ENCODE data around the gene KLHL14.

DNA sequence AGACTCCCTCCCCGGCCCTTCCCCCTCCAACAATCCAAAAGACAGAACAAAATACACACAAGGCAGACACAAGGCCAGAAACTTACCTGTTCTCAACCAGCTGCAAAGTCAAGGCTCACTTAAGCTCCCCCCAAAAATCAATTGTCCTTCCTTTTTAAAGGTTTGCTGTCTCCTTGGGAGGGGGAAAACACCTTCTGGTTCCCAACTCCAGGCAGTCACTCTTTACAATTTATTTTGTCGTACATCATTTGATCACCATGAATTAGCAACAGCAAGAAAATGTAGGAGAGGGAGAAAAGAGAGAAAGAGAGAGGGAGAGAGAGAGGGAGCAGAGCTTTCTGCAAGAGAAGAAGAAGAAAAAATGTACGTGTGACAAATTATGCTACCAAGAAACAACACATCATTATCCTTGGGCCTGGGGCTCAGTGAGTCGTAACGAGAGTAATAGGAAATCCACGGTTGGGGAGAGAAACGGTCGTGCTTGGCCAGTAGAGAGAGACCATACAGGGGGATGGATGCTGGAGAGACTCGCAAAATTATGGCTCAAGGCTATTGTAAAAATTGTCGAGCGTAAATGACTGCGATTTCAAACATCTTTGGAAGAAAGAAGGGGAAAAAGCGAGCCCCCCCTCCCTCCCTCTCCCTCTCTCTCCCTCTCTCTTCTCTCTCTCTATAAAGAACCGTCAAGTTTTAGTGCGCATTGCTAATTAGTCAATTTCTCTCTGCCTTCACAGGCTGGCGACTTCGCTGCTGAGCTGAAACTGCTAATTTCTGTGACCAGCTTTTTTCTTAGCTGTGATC lies at the start of gene KLHL14:
- no peak for TF ChIP-seq EP300 (IDR thresholded peaks at IDR 0.05)
- TF ChIP-seq ZC3H11A (IDR thresholded peaks at IDR 0.05) = no peak
- TF ChIP-seq, protein P1, sequence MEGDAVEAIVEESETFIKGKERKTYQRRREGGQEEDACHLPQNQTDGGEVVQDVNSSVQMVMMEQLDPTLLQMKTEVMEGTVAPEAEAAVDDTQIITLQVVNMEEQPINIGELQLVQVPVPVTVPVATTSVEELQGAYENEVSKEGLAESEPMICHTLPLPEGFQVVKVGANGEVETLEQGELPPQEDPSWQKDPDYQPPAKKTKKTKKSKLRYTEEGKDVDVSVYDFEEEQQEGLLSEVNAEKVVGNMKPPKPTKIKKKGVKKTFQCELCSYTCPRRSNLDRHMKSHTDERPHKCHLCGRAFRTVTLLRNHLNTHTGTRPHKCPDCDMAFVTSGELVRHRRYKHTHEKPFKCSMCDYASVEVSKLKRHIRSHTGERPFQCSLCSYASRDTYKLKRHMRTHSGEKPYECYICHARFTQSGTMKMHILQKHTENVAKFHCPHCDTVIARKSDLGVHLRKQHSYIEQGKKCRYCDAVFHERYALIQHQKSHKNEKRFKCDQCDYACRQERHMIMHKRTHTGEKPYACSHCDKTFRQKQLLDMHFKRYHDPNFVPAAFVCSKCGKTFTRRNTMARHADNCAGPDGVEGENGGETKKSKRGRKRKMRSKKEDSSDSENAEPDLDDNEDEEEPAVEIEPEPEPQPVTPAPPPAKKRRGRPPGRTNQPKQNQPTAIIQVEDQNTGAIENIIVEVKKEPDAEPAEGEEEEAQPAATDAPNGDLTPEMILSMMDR (IDR thresholded peaks at IDR 0.05) = no peak
- TF ChIP-seq, protein P2, sequence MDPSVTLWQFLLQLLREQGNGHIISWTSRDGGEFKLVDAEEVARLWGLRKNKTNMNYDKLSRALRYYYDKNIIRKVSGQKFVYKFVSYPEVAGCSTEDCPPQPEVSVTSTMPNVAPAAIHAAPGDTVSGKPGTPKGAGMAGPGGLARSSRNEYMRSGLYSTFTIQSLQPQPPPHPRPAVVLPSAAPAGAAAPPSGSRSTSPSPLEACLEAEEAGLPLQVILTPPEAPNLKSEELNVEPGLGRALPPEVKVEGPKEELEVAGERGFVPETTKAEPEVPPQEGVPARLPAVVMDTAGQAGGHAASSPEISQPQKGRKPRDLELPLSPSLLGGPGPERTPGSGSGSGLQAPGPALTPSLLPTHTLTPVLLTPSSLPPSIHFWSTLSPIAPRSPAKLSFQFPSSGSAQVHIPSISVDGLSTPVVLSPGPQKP (IDR thresholded peaks at IDR 0.05; ENCODE audit: low read depth, low read length) = no peak
- no peak for TF ChIP-seq POLR2A (IDR thresholded peaks at IDR 0.05; ENCODE audit: low read length)
- TF ChIP-seq JUN (IDR thresholded peaks at IDR 0.05) = no peak
- TF ChIP-seq RCOR1 (IDR thresholded peaks at IDR 0.05; ENCODE audit: low read depth, low read length) = no peak

Data from A549 (cell line).